Trophoblast cell (in vitro differentiated cells and primary cell): ENCODE results near the gene PAQR9.

Experiments
- DNase-seq, 2 donors: peaks; one replicate each; pipeline ENCODE4 v3.0.0-alpha.2; 2016
- H2AFZ ChIP-seq: 2 replicates; pipeline ENCODE4 v1.6.1; 2013; ENCODE audit warnings: low read length, moderate library complexity, mild to moderate bottlenecking; ENCODE audit not compliant: insufficient read depth, poor library complexity
- H2AK5ac ChIP-seq: 2 replicates; pipeline ENCODE4 v1.6.1; 2013; ENCODE audit warnings: mild to moderate bottlenecking, low read length
- H2BK120ac ChIP-seq: 2 replicates; pipeline ENCODE4 v1.6.1; 2013; ENCODE audit warnings: low read length, mild to moderate bottlenecking, moderate library complexity; ENCODE audit not compliant: insufficient read depth, poor library complexity
- H2BK12ac ChIP-seq: 2 replicates; pipeline ENCODE4 v1.6.1; 2013; ENCODE audit warnings: mild to moderate bottlenecking, low read length, moderate library complexity
- H2BK5ac ChIP-seq: 2 replicates; pipeline ENCODE4 v1.6.1; 2013; ENCODE audit warnings: low read length, low read depth, moderate library complexity, mild to moderate bottlenecking; ENCODE audit not compliant: poor library complexity
- H3K14ac ChIP-seq: 2 replicates; pipeline ENCODE4 v1.6.1; 2013; ENCODE audit warnings: mild to moderate bottlenecking, low read length
- H3K18ac ChIP-seq: 2 replicates; pipeline ENCODE4 v1.6.1; 2013; ENCODE audit warnings: mild to moderate bottlenecking, low read length
- H3K23ac ChIP-seq: 2 replicates; pipeline ENCODE4 v1.6.1; 2013; ENCODE audit warnings: low read length
- H3K27ac ChIP-seq: 2 replicates; pipeline ENCODE4 v1.5.1; 2013; ENCODE audit warnings: low read depth, mild to moderate bottlenecking, inconsistent platforms, low read length, moderate library complexity
- H3K27me3 ChIP-seq: 2 replicates; pipeline ENCODE4 v1.6.1; 2013; ENCODE audit warnings: inconsistent platforms, mild to moderate bottlenecking, low read length, moderate library complexity; ENCODE audit not compliant: insufficient read depth
- H3K36me3 ChIP-seq, 2 experiments: 1 replicate in 1 of 2; 2 replicates in 1 of 2; pipeline ENCODE4 v1.6.1; 2013; ENCODE audit warnings: low read length in 2 of 2, mild to moderate bottlenecking in 2 of 2, moderate library complexity in 1 of 2; ENCODE audit not compliant: insufficient read depth in 2 of 2, control insufficient read depth in 1 of 2
- H3K4ac ChIP-seq: 2 replicates; pipeline ENCODE4 v1.6.1; 2013; ENCODE audit warnings: low read depth, mild to moderate bottlenecking, low read length, moderate library complexity
- H3K4me1 ChIP-seq, 2 experiments: 1 replicate in 1 of 2; 2 replicates in 1 of 2; pipeline ENCODE4 v1.6.1; 2013; ENCODE audit warnings: low read length in 2 of 2, mild to moderate bottlenecking in 2 of 2, moderate library complexity in 1 of 2; ENCODE audit not compliant: insufficient read depth in 2 of 2, control insufficient read depth in 1 of 2
- H3K4me2 ChIP-seq: 2 replicates; pipeline ENCODE4 v1.6.1; 2013; ENCODE audit warnings: inconsistent platforms, mild to moderate bottlenecking, low read length, moderate library complexity
- H3K4me3 ChIP-seq: 2 replicates; pipeline ENCODE4 v1.5.1; 2013; ENCODE audit warnings: mild to moderate bottlenecking, low read depth, low read length, inconsistent platforms
- H3K79me1 ChIP-seq: one replicate; pipeline ENCODE4 v1.6.1; 2013; ENCODE audit warnings: low read length
- H3K79me2 ChIP-seq: 2 replicates; pipeline ENCODE4 v1.6.1; 2013; ENCODE audit warnings: low read length, mild to moderate bottlenecking; ENCODE audit not compliant: control insufficient read depth, insufficient read depth, poor library complexity
- H3K9ac ChIP-seq: 2 replicates; pipeline ENCODE4 v1.6.1; 2013; ENCODE audit warnings: mild to moderate bottlenecking, low read length
- H3K9me3 ChIP-seq: 2 replicates; pipeline ENCODE4 v1.6.1; 2013; ENCODE audit warnings: low read depth, mild to moderate bottlenecking, control low read depth, inconsistent platforms, low read length; ENCODE audit not compliant: insufficient read depth
- H4K12ac ChIP-seq: 2 replicates; pipeline ENCODE4 v1.6.1; 2013; ENCODE audit warnings: low read depth, mild to moderate bottlenecking, low read length, moderate library complexity
- H4K8ac ChIP-seq: 2 replicates; pipeline ENCODE4 v1.6.1; 2013; ENCODE audit warnings: low read depth, mild to moderate bottlenecking, low read length, moderate library complexity
- H4K91ac ChIP-seq: one replicate; pipeline ENCODE4 v1.6.1; 2013; ENCODE audit warnings: low read depth, mild to moderate bottlenecking, low read length, moderate library complexity
- WGBS: extraction: QIAGEN DNeasy Blood & Tissue Kit; methylation state at CpG from one replicate; pipeline ENCODE4 v1.1.7; 2013; ENCODE audit warnings: missing lambda C conversion rate; ENCODE audit not compliant: insufficient read length, insufficient coverage; ENCODE audit errors: extremely low coverage; 5-methylcytosine and 5-hydroxymethylcytosine counted together

The PAQR9 gene

GRCh38 chr3:142925140-142925539 is 38.3 kb downstream of the PAQR9 start:
- H3K4me2 ChIP-seq, result no peak overlapping the region
- H3K9me3 ChIP-seq, result no peaks in the 10 kb centered on the region
- no peak overlapping the region for H2AFZ ChIP-seq

DNA sequence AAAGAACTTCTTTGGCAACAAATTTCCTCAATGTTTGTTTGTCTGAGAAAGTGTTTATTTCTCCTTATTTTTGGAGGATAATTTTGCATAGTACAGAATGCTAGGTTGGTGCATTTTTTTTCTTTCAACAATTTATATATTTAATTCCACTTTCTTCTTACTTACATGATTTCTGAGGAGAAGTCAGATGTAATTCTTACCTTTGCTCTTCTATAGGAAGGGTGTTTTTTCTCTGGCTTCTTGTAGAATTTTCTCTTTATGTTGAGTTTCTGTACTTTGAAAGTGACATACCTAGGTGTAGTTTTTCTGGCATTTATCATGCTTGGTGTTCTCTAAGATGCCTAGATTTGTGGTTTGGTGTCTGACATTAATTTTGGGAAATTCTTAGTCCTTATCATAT is 39.8 kb downstream of the PAQR9 start:
- no peak overlapping the region for H2AK5ac ChIP-seq
- no peak overlapping the region for H3K23ac ChIP-seq
- no peak overlapping the region for H2BK120ac ChIP-seq
- no peak overlapping the region for H2AFZ ChIP-seq
- H4K12ac ChIP-seq, result no peak overlapping the region
- no peaks in the 10 kb centered on the region for H3K79me1 ChIP-seq
- no peaks in the 10 kb centered on the region for H3K9me3 ChIP-seq
- H4K8ac ChIP-seq, result no peak overlapping the region
- H3K4me3 ChIP-seq, result no peak overlapping the region
- H3K27ac ChIP-seq, result no peak overlapping the region
- no peaks in the 10 kb centered on the region for H3K79me2 ChIP-seq
- DNase-seq, result no peak
- no peak overlapping the region for H4K91ac ChIP-seq
- H3K36me3 ChIP-seq, result no peaks in the 10 kb centered on the region
- no peak overlapping the region for H3K14ac ChIP-seq
- no peaks in the 10 kb centered on the region for H3K27me3 ChIP-seq
- H3K4me2 ChIP-seq, result no peak overlapping the region
- no peak overlapping the region for H2BK12ac ChIP-seq
- H3K9ac ChIP-seq, result no peak overlapping the region
- no peak overlapping the region for H2BK5ac ChIP-seq
- no peak overlapping the region for H3K4ac ChIP-seq
- no peak overlapping the region for H3K18ac ChIP-seq
- H3K4me1 ChIP-seq, result no peaks in the 10 kb centered on the region

More at GRCh38 chr3:142925140-142925539, 38.3 kb downstream of the PAQR9 start:
- no peak overlapping the region for H4K91ac ChIP-seq
- H3K9ac ChIP-seq, result no peak overlapping the region
- H2BK12ac ChIP-seq, result no peak overlapping the region
- no peak overlapping the region for H2BK5ac ChIP-seq
- H3K4me3 ChIP-seq, result no peak overlapping the region
- no peak overlapping the region for H3K27ac ChIP-seq
- no peak overlapping the region for H4K8ac ChIP-seq
- no peak for DNase-seq
- H3K4me1 ChIP-seq, result no peaks in the 10 kb centered on the region
- H2AK5ac ChIP-seq, result no peak overlapping the region
- H3K18ac ChIP-seq, result no peak overlapping the region
- no peak overlapping the region for H2BK120ac ChIP-seq
- no peaks in the 10 kb centered on the region for H3K79me2 ChIP-seq
- no peaks in the 10 kb centered on the region for H3K36me3 ChIP-seq
- no peaks in the 10 kb centered on the region for H3K79me1 ChIP-seq
- no peak overlapping the region for H3K4ac ChIP-seq
- H3K23ac ChIP-seq, result no peak overlapping the region
- H3K14ac ChIP-seq, result no peak overlapping the region
- no peak overlapping the region for H4K12ac ChIP-seq
- no peaks in the 10 kb centered on the region for H3K27me3 ChIP-seq

DNA sequence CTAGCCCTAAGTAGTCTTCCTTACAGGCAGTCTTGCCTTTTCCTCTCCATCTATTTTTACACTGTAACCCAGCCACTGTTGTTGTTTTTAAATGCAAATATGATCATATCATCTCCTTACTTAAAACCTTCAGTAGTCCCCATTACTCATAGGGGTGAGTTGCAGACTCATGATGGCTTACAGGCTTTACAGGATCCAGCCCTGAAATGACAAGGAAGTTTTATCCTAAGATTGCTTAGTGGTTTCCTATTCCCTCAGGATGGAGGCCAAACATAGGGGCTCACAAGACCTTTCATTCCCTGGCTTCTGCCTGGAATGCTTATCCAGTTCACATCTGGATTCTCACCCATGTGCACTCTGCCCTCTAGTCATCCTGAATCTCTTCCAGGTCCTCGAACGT is 46.9 kb downstream of the PAQR9 start:
- no peaks in the 10 kb centered on the region for H3K27me3 ChIP-seq
- H4K8ac ChIP-seq, result no peak overlapping the region
- no peak overlapping the region for H3K9ac ChIP-seq
- no peak overlapping the region for H3K27ac ChIP-seq
- no peak overlapping the region for H3K4me3 ChIP-seq
- no peak overlapping the region for H2AFZ ChIP-seq
- no peak overlapping the region for H3K4ac ChIP-seq
- peak; percentile 28 to 70 for DNase-seq
- no peak overlapping the region for H3K14ac ChIP-seq
- no peak overlapping the region for H4K12ac ChIP-seq
- H3K4me2 ChIP-seq, result no peak overlapping the region
- H2BK5ac ChIP-seq, result no peak overlapping the region
- H3K79me1 ChIP-seq, result no peaks in the 10 kb centered on the region
- no peaks in the 10 kb centered on the region for H3K36me3 ChIP-seq
- H2AK5ac ChIP-seq, result no peak overlapping the region
- H3K18ac ChIP-seq, result no peak overlapping the region
- H3K23ac ChIP-seq, result no peak overlapping the region
- H2BK12ac ChIP-seq, result no peak overlapping the region
- H3K9me3 ChIP-seq, result no peaks in the 10 kb centered on the region
- H3K4me1 ChIP-seq, result no peaks in the 10 kb centered on the region
- H3K79me2 ChIP-seq, result no peaks in the 10 kb centered on the region
- WGBS, result no CpG with 5 or more reads among the region's 2 CpGs
- H2BK120ac ChIP-seq, result no peak overlapping the region
- no peak overlapping the region for H4K91ac ChIP-seq

GRCh38 chr3:142915636-142916035 is 47.8 kb downstream of the PAQR9 start:
- Histone ChIP-seq H3K4ac (no peak overlapping the region), H2AFZ (no peak overlapping the region), H3K18ac (no peak overlapping the region), H3K79me2 (no peaks in the 10 kb centered on the region), H4K12ac (no peak overlapping the region), H2BK5ac (no peak overlapping the region), H3K79me1 (no peaks in the 10 kb centered on the region), H3K4me2 (no peak overlapping the region), H3K9ac (no peak overlapping the region), H4K91ac (no peak overlapping the region), H2AK5ac (no peak overlapping the region), H2BK12ac (no peak overlapping the region), H4K8ac (no peak overlapping the region), H3K4me1 (no peaks in the 10 kb centered on the region), H3K4me3 (no peak overlapping the region), H3K36me3 (no peaks in the 10 kb centered on the region), H2BK120ac (no peak overlapping the region), H3K9me3 (no peaks in the 10 kb centered on the region), H3K27ac (no peak overlapping the region), H3K27me3 (no peaks in the 10 kb centered on the region), H3K14ac (no peak overlapping the region), H3K23ac (no peak overlapping the region)
- no CpG with 5 or more reads among the region's 3 CpGs for WGBS
- DNase-seq, result peak; percentile 40 to 55
